ENCODE measurements around the gene KCNQ1OT1. TPM values are rescaled to one million over a fixed set of nuclear protein-coding genes. Genes with fewer than 3 reads are reported as not detected.

Gene KCNQ1OT1
- total RNA-seq, 1 donor: 5.1 TPM

DNA sequence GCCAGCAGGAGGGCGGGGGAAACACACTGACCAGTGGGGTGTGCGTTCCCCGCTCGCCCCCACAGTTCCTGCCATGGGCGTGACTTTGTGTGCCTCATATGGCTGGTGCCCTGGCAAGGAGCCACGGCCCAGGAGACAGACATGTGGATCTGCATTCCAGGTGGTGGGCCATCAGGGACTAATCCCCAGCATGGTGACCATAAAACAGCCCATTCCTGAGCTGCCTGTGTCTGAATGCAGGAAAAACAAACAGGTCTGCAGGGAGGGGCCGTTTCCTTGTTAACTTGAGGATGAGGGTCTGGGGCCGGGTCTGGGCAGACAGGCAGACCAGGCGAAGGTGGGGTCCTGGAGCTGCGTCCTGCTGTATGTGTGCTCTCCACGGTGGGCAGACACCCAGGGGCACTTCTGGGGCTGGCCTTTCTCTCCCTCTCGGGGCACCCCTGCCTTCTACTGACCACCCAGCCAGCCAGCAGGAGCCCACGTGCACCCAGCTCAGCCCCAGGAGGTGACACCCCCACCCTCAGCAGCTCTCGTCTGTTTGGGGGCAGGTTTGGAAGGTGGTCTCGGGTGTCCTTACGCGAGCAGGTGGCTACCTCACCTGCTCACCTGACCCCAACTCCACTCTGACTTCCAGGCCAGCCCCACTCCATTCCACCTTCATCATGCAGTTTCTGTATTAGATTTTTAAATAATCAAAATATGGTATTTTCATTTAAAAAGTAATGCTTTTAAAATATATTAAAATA is 120.3 kb downstream of the KCNQ1OT1 start:
- DNase-seq (ENCODE audit: insufficient read length, low spot score, missing footprints): peak; percentile 51
- H3K79me2 ChIP-seq (ENCODE audit: insufficient read depth, low read length): no peaks in the 10 kb centered on the region
- no peak overlapping the region for H3K4me3 ChIP-seq (ENCODE audit: insufficient read depth, low read length)
- no peaks in the 10 kb centered on the region for H3K27me3 ChIP-seq (ENCODE audit: insufficient read depth, low read length)
- no peak overlapping the region for H3K27ac ChIP-seq (ENCODE audit: low read depth, low read length)
- no peak overlapping the region for H3K4me2 ChIP-seq (ENCODE audit: insufficient read depth, low read length)
- no peaks in the 10 kb centered on the region for H3K4me1 ChIP-seq (ENCODE audit: insufficient read depth, low read length)
- no peak for TF ChIP-seq CTCF (IDR thresholded peaks at IDR 0.05; ENCODE audit: extremely low read depth, low read depth, low read length)
- H2AFZ ChIP-seq (ENCODE audit: low read length): no peak overlapping the region
- H3K9me3 ChIP-seq (ENCODE audit: low read depth, low read length): no peaks in the 10 kb centered on the region
- no peaks in the 10 kb centered on the region for H4K20me1 ChIP-seq (ENCODE audit: insufficient read depth, low read length)
- H3K36me3 ChIP-seq (ENCODE audit: insufficient read depth, low read length): no peaks in the 10 kb centered on the region

- no peaks in the 10 kb centered on the region for H3K4me1 ChIP-seq (ENCODE audit: insufficient read depth, low read length)
Measured at GRCh38 chr11:2578929-2579270, 120.9 kb downstream of the KCNQ1OT1 start.

DNA sequence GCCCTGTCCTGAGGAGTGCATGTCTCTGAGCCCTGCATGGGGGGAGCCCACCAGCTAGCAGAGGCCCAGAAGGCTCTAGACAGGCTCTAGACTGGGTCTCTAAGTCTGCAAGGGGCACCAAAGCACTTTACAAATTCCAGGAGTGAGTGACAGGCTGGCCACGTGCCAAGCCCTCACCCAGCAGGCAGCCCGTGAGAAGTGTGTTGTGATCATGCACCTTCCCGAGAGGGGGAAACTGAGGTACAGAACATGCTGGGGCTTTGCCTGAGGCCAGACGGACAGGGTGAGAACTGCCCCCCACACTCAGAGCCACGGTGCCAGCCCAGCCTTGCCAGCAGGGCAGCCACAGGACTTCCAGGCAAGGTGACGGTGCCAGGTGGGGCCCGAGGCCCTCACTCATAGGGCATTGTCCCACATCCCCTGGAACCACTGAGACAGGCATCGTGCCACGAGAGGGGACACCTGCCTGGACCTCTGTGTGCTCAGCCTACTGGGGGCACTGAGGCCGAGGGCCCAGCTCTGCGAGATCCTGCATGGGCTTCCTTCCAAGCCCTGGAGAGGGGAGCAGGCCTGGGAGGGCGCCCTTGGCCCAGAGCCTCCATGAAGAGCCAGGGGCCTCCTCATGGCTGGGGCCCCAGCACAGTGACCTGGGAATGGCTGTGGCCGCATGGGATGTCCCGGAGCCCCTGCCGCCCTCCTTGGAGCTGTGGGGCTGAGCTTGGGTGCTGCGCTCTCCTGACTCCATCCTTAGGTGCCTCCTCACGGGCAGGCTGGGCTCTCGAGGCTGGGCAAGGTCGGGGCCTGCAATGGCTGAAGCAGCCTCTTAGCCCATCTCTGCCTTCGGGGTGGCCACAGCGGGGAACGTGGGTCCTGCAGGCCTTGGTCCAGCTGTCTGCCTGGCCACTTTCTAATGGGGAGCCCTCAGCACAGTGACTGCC is 121.5 kb downstream of the KCNQ1OT1 start:
- no peaks in the 10 kb centered on the region for H3K9me3 ChIP-seq (ENCODE audit: low read depth, low read length)
- no peaks in the 10 kb centered on the region for H4K20me1 ChIP-seq (ENCODE audit: insufficient read depth, low read length)
- no peaks in the 10 kb centered on the region for H3K36me3 ChIP-seq (ENCODE audit: insufficient read depth, low read length)
- H3K27me3 ChIP-seq (ENCODE audit: insufficient read depth, low read length): no peaks in the 10 kb centered on the region
- DNase-seq (ENCODE audit: insufficient read length, low spot score, missing footprints): peak; percentile 64
- H2AFZ ChIP-seq (ENCODE audit: low read length): no peak overlapping the region
- no peak overlapping the region for H3K27ac ChIP-seq (ENCODE audit: low read depth, low read length)
- no peak for TF ChIP-seq CTCF (IDR thresholded peaks at IDR 0.05; ENCODE audit: extremely low read depth, low read depth, low read length)
- H3K4me1 ChIP-seq (ENCODE audit: insufficient read depth, low read length): no peaks in the 10 kb centered on the region
- no peak overlapping the region for H3K4me3 ChIP-seq (ENCODE audit: insufficient read depth, low read length)
- no peaks in the 10 kb centered on the region for H3K79me2 ChIP-seq (ENCODE audit: insufficient read depth, low read length)
- H3K4me2 ChIP-seq (ENCODE audit: insufficient read depth, low read length): no peak overlapping the region

More at GRCh38 chr11:2578929-2579270, 120.9 kb downstream of the KCNQ1OT1 start:
- Histone ChIP-seq H3K27ac (ENCODE audit: low read depth, low read length) (no peak overlapping the region), H3K9me3 (ENCODE audit: low read depth, low read length) (no peaks in the 10 kb centered on the region), H4K20me1 (ENCODE audit: insufficient read depth, low read length) (no peaks in the 10 kb centered on the region), H2AFZ (ENCODE audit: low read length) (no peak overlapping the region), H3K79me2 (ENCODE audit: insufficient read depth, low read length) (no peaks in the 10 kb centered on the region), H3K4me3 (ENCODE audit: insufficient read depth, low read length) (no peak overlapping the region), H3K4me2 (ENCODE audit: insufficient read depth, low read length) (no peak overlapping the region), H3K27me3 (ENCODE audit: insufficient read depth, low read length) (no peaks in the 10 kb centered on the region), H3K36me3 (ENCODE audit: insufficient read depth, low read length) (no peaks in the 10 kb centered on the region)
- no peak for TF ChIP-seq CTCF (IDR thresholded peaks at IDR 0.05; ENCODE audit: extremely low read depth, low read depth, low read length)
- DNase-seq (ENCODE audit: insufficient read length, low spot score, missing footprints): peak; percentile 42

All from osteoblast (primary cell).